ENCODE results near the gene SDCBP2.

SDCBP2 gene

GRCh38 chr20:1328680-1329330 lies at the start of gene SDCBP2:
Gene SDCBP2 (minus strand): TSS chr20:1329139. CDS start chr20:1320416, 8,723 bp downstream.
- in situ Hi-C loops (cut with MboI; ENCODE audit: low pct_unique_long_range_greater_than_20kb, low sequenced_read_pairs) = no loop called here
- DNase-seq = no peak

- DNase-seq = no peak
- in situ Hi-C loops (cut with MboI; ENCODE audit: low pct_unique_long_range_greater_than_20kb, low sequenced_read_pairs) = no loop called here
These were observed 49.8 kb upstream of the SDCBP2 start for GRCh38 chr20:1378735-1379125.

DNA sequence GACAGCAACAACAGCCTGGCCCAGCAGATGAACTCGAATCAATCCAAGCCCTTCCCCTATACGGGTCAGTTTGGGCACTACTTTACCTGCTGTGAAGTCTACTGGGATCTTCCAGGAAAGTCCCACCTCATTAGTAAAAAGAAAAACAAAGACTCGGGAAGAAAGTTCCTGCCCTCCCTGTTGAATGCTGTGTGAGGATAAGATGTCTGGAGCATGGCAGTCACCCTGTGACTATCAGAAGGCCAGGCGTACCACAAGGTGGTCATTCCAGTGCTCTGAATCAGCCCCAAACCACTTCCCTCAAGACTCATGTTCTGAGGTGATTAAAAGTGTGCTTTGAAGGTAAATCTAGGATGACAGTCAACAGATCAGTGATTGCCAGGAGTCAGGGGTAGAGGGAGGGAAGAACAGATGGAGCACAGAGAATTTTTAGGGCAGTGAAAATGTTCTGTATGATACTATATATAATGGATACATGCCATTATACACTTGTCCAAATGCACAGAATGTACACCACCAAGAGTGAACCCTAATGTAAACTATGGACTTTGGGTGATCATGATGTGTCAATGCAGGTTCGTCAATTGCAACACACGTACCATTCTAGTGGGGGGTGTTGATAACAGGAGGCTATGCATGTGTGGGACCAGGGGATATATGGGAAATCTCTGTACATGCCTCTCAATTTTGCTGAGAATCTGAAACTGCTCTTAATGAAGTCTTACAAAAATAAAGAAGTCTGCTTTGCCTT lies 49.2 kb upstream of the SDCBP2 start:
- in situ Hi-C loops (cut with MboI; ENCODE audit: low pct_unique_long_range_greater_than_20kb, low sequenced_read_pairs) = no loop called here
- DNase-seq = no peak

DNA sequence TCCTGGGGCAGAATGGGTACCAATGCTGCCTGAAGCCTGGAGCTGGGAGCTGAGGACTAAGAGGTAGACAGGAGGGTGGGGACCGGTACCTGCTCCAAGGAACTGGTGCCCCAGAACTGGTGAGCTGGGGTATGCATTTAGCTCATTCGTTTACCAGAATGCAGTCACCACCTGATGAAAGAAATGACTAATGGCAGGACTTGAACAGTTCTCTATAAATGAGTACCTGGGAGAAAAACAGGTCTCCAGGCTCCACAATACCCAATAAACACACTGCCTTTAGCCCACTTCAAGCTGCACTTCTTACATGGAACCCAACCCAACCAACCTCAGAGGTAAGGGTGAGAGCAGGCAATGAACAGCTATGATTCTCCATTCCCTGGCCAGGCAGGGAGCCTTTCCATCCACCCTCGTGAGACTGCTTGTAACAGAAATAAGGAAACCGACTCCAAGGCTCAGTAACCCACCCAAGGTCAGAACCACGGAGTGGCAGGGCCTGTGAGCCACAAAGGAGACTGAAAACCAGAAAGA lies 48.5 kb upstream of the SDCBP2 start:
- in situ Hi-C loops (cut with MboI; ENCODE audit: low pct_unique_long_range_greater_than_20kb, low sequenced_read_pairs) = no loop called here
- DNase-seq = no peak

GRCh38 chr20:1376408-1377270 lies 47.7 kb upstream of the SDCBP2 start:
- in situ Hi-C loops (cut with MboI; ENCODE audit: low pct_unique_long_range_greater_than_20kb, low sequenced_read_pairs) = no loop called here
- DNase-seq = peak; percentile 72

- in situ Hi-C loops (cut with MboI; ENCODE audit: low pct_unique_long_range_greater_than_20kb, low sequenced_read_pairs) = no loop called here
- peak; percentile 28 for DNase-seq
These were observed 47.1 kb upstream of the SDCBP2 start for GRCh38 chr20:1376007-1376406.

DNA sequence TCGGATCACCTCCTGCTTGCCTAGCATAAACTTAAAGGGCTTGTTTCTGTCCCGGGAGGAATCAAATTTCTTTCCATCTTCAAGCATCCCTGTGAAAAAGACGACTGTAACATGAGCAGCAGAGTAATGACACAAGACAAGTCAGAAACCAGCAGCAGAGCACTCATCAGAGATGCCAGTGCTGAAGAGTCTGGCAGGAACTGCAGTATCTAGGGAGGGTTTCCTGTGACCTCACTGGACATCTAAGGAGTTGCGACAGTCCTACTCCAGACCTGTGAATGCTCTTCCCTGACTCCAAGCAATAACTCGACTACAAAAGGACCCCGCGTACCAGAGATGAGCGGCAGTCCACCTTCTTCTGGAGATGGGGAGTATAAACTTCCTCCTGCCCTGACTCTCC lies 46.6 kb upstream of the SDCBP2 start:
- in situ Hi-C loops (cut with MboI; ENCODE audit: low pct_unique_long_range_greater_than_20kb, low sequenced_read_pairs) = no loop called here
- DNase-seq = peak; percentile 20

DNA sequence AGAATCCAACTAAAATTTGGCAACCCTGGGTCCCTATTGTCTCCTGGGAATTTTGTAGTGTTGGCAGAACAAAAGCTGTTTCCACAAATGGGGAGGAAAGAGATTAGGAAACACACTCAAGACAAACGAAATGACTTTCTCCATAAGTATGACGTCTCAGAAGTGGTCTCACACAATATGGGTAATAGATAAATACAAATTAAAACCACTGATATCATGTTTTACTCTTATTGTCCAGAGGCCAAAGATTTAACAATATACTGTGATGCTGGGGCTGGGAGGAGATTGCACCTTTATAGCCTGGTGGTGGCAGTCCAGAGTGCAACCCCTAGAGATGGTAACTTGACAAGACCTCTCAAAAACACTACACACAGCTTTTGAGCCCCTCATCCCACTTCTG lies 45.3 kb upstream of the SDCBP2 start:
- no peak for DNase-seq
- in situ Hi-C loops (cut with MboI; ENCODE audit: low pct_unique_long_range_greater_than_20kb, low sequenced_read_pairs) = no loop called here

DNA sequence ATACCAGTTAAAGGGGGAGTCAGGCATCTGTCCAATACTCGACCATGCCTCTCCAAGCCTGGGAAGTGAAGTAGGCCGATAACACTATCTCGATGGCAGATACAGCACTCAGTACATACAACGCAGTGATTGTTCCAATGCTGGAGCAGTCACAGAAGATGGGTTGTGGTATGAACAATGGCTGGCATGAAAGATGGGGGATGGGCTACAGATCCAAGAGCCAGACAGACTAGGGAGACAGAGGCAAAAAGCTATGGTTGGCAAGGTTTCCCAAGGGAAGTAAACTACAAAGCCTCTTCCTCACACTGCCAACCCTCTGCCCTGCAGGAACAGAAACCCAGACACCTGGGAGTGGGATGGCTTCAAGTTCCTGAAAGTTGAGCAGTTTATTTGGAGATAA lies 44.7 kb upstream of the SDCBP2 start:
- in situ Hi-C loops (cut with MboI; ENCODE audit: low pct_unique_long_range_greater_than_20kb, low sequenced_read_pairs) = no loop called here
- DNase-seq = no peak

GRCh38 chr20:1373036-1373435 lies 44.1 kb upstream of the SDCBP2 start:
- DNase-seq = no peak
- in situ Hi-C loops (cut with MboI; ENCODE audit: low pct_unique_long_range_greater_than_20kb, low sequenced_read_pairs) = no loop called here

DNA sequence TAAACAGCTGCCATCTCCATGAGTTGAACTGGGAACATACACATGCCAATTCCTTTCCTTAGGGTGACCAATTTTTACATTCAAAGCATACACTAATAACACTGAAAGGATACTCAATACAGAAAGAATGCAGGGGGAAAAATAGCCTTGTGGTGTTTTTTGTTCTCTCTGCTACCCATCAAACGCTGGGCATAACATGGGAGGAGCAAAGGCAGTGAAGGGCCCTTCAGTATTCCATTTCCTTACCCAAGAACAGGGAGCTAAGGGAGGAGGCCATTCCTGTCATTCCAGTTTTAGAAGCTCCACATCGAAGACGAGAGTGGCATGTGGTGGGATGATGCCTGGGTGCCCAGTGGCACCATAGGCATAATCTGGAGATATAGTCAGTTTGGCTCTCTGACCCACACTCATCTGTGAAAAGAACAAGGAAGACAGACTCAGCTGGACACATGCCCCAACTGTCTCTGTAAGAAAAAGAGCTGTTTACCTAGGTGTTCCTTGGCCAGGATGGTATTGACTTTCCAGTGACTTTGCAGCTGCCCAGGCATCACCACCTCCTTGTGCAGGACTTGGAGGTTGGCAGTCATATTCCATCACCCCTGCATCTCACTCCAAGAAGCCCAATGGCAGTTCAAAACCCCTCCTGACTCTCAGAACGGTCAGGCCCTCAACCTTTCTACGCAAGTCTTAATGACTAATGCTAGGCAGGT lies 43.0 kb upstream of the SDCBP2 start:
- in situ Hi-C loops (cut with MboI; ENCODE audit: low pct_unique_long_range_greater_than_20kb, low sequenced_read_pairs) = no loop called here
- no peak for DNase-seq

DNA sequence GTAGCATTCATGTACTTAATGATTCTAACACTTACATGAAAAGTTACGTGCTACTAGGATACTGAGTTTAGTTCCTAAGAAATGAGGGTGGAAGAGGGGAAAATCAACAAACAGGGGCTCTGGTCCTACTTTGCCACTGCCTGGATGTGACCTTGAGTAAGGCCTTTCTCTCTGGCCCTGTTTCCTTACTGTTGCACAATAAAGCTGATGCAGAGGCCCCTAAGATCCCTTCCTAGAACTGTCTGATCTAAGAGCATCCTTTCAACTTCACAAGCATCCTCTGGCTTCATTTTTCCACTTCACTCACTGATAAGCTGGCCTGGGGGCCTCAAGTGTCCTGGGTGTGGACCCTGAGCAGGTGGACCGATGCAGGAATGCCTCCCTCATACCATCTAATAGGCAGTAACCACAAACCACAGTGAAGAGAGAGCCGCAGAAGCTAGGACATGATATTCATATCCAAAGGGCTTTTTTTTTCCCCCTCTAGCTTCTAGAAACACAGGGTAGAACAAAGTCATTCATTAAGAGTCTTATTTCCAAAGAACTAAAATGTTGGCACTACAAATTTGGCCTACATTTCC lies 42.4 kb upstream of the SDCBP2 start:
- no peak for DNase-seq
- in situ Hi-C loops (cut with MboI; ENCODE audit: low pct_unique_long_range_greater_than_20kb, low sequenced_read_pairs) = no loop called here

DNA sequence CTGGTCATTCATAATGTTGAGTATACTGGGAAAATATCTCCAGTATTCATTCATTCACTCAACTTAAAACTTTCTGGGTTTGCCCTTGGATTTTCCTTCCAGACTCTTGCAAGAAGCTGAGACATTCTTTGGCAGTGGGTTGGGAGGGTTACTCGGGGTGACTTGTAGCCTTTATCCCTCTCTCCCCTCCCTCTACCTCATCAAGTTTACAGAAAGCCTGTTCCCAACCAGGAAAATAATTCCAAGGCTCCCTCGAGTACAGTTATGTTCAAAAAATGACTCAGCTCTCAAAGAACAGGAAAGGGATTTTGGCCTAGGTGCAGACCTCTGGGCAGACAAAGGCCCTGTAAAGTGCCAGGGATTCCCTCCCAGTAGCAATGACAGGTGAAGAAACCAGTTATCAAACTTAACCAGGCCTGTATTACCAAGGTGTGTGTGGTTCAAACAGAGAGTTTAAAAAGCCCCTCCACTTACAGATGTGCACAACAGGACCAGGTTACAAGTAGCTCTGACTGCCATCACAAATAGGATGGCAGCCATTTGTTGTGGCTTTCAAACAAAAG lies 41.7 kb upstream of the SDCBP2 start:
- no peak for DNase-seq
- in situ Hi-C loops (cut with MboI; ENCODE audit: low pct_unique_long_range_greater_than_20kb, low sequenced_read_pairs) = no loop called here

DNA sequence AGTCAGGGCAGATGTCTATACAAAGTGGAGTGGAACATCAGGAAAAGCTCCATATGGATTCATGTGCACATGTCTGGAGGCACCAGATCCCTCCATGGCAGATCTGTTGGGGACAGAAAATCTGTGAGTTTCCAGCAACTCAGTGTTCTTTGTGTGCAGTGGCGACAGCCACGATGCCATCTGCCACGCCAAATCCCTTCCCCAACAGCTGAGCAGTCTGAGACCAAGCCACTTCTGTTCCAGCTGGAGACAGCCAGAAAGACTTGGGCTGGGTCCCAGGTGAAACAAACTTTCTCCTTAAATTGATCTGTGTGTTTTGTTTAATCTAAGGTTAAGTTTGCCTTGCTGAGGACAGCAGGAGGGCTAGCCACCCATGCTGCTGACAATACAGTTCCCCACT lies 41.0 kb upstream of the SDCBP2 start:
- no peak for DNase-seq
- in situ Hi-C loops (cut with MboI; ENCODE audit: low pct_unique_long_range_greater_than_20kb, low sequenced_read_pairs) = no loop called here

DNA sequence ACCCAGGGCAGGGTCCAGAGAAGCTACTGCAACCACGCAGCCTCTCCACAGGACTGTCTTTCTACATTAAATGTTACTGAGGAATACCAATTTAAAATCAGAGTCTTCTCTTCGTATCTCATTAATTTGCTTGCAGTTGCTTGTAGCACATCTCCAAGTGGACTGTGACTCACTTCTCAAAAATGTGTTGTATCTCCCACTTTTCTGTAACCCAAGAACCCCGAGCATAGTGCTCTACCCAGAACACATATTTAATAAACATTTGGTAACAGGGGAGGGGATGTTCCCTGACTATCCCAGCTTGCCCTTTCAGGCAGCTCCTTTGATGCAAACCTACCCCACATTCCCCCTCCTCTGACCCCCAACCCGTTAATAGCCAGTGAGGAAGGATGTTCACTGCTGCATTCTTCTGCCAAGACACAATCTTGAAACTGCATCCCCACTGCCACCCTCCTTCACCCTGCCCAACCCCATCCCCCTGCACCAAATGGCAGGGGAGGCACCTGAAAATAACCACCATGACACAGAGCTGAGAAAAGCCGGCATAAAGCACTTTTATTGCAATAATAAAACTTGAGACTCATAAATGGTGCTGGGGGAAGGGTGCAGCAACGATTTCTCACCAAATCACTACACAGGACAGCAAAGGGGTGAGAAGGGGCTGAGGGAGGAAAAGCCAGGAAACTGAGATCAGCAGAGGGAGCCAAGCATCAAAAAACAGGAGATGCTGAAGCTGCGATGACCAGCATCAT lies 39.7 kb upstream of the SDCBP2 start:
- in situ Hi-C loops (cut with MboI; ENCODE audit: low pct_unique_long_range_greater_than_20kb, low sequenced_read_pairs) = no loop called here

GRCh38 chr20:1367479-1367878 lies 38.5 kb upstream of the SDCBP2 start:
- in situ Hi-C loops (cut with MboI; ENCODE audit: low pct_unique_long_range_greater_than_20kb, low sequenced_read_pairs) = no loop called here
- DNase-seq = no peak

More for the DNA sequence above, 39.7 kb upstream of the SDCBP2 start:
- no peak for DNase-seq

DNA sequence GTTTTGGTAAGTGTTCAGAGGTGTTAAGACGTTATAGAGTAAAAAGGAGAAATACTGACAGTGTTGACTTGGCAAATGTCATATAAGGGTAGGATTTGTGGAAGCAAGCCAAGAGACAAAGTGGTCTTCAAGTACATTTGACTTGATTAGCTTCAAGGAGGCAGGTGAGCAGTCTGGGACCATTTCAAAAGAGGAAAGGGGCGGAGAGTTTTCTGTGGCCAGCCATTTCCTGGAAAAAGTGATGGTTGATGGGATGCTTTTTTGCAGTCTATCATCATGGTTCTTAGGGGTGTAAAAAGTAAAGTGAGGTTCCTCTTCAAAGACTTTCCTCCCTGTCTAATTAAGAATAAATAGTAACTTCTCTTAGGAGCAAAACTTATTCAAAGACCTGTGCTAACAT lies 35.2 kb upstream of the SDCBP2 start:
- in situ Hi-C loops (cut with MboI; ENCODE audit: low pct_unique_long_range_greater_than_20kb, low sequenced_read_pairs) = no loop called here
- DNase-seq = no peak

DNA sequence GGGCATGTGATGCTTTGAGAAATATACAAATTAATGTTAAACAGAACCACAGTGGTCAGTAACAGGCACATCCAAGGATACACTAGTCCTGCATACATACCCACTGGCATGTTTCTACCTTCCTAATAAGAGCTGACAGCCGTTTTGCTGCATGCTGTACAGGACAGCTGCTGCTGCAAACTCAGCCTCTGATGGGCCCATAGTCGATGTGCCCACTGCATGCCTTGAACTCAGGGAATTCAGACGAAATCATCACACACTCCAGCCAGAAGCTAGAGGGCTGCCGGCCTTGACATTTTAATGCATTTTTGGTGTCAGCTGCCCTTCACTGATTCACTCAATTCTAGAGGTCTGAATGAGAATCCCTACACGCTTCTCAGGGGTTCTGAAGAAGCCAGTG lies 34.6 kb upstream of the SDCBP2 start:
- in situ Hi-C loops (cut with MboI; ENCODE audit: low pct_unique_long_range_greater_than_20kb, low sequenced_read_pairs) = no loop called here
- no peak for DNase-seq

Data from KBM-7 (cell line).